Endothelial cell of umbilical vein (primary cell): ENCODE measurements around the gene GRID1. TPM values are rescaled to one million over a fixed set of nuclear protein-coding genes. Genes with fewer than 3 reads are reported as not detected.

ENCODE experiments used
- BruUV-seq: library from RNA; stranded (reverse); fragments of 400-500 nt; replicated peaks from 2 replicates; lab custom pipeline; 2021; lab: Mats Ljungman, UMichigan
- CTCF ChIA-PET: fragments of 300-600, 350-600 bp; sonication (Branson Sonifier 250); formaldehyde crosslinking; loops from one replicate; lab custom pipeline; 2021; ENCODE audit warnings: antibody characterized with exemption, inconsistent platforms; lab: Charles Lee
- POLR2A ChIA-PET: fragments of 300-600, 350-600 bp; sonication (Branson Sonifier 250); formaldehyde crosslinking; loops from one replicate; lab custom pipeline; 2021; ENCODE audit warnings: antibody characterized with exemption, inconsistent platforms; lab: Charles Lee
- DNase-seq: peaks from one replicate; pipeline ENCODE4 v3.0.0-alpha.2; 2011; ENCODE audit warnings: low read depth, low spot score
- FAIRE-seq: peaks from 2 replicates; lab custom pipeline; 2011; peaks lifted over from hg19 to GRCh38; lab: Jason Lieb, UNC
- H2AFZ ChIP-seq: 2 replicates; pipeline ENCODE4 v1.6.0; 2012; ENCODE audit warnings: low read depth, low read length, control low read depth, inconsistent platforms
- H3K27ac ChIP-seq: 2 replicates; pipeline ENCODE4 v1.5.1; 2011; ENCODE audit warnings: low read depth, mild to moderate bottlenecking, control low read depth, low read length, moderate library complexity; ENCODE audit not compliant: insufficient read depth
- H3K27me3 ChIP-seq, 2 experiments: 2 replicates each; pipeline versions ENCODE4 v1.6.0 to v1.6.1; 2011; ENCODE audit warnings: low read length in 2 of 2, mixed read lengths in 1 of 2; ENCODE audit not compliant: control insufficient read depth in 2 of 2, insufficient read depth in 2 of 2
- H3K36me3 ChIP-seq, 2 experiments: 2 replicates in 1 of 2; 3 replicates in 1 of 2; pipeline ENCODE4 v1.5.1; 2011; ENCODE audit warnings: low read length in 2 of 2, mild to moderate bottlenecking in 1 of 2, moderate library complexity in 1 of 2; ENCODE audit not compliant: control insufficient read depth in 2 of 2, insufficient read depth in 2 of 2; ENCODE audit errors: extremely low read depth in 1 of 2
- H3K4me1 ChIP-seq: 3 replicates; pipeline ENCODE4 v1.5.1; 2011; ENCODE audit warnings: mild to moderate bottlenecking, low read length; ENCODE audit not compliant: control insufficient read depth, insufficient read depth; ENCODE audit errors: extremely low read depth
- H3K4me2 ChIP-seq: 2 replicates; pipeline ENCODE4 v1.6.1; 2011; ENCODE audit warnings: low read length, control low read depth, mixed read lengths; ENCODE audit not compliant: insufficient read depth
- H3K4me3 ChIP-seq, 3 experiments: fragments of 200-600 bp in 1 of 3; sonication (generic), shearing (Covaris generic) in 1 of 3; replicated peaks in 1 of 3; 2 replicates each; pipeline ENCODE4 v1.5.1; 2011 to 2016; ENCODE audit warnings: control low read depth in 3 of 3, low read length in 3 of 3, mild to moderate bottlenecking in 2 of 3, inconsistent platforms in 1 of 3, low read depth in 1 of 3, moderate library complexity in 1 of 3; ENCODE audit not compliant: insufficient read depth in 1 of 3
- H3K79me2 ChIP-seq: 2 replicates; pipeline ENCODE4 v1.6.0; 2012; ENCODE audit warnings: low read length, inconsistent platforms; ENCODE audit not compliant: control insufficient read depth, insufficient read depth
- H3K9ac ChIP-seq: replicated peaks from 2 replicates; pipeline ENCODE3; 2011; ENCODE audit warnings: low read length, control low read depth; ENCODE audit not compliant: insufficient read depth; ENCODE audit errors: extremely low read depth
- H3K9me1 ChIP-seq: replicated peaks from 3 replicates; pipeline ENCODE4 v1.6.0; 2011; ENCODE audit warnings: mild to moderate bottlenecking, low read length; ENCODE audit not compliant: control insufficient read depth, insufficient read depth; ENCODE audit errors: extremely low read depth
- H3K9me3 ChIP-seq: replicated peaks from 2 replicates; pipeline ENCODE4 v1.5.1; 2012; ENCODE audit warnings: low read length, inconsistent platforms; ENCODE audit not compliant: control insufficient read depth, insufficient read depth
- H4K20me1 ChIP-seq: replicated peaks from 2 replicates; pipeline ENCODE3; 2011; ENCODE audit warnings: mild to moderate bottlenecking, low read length; ENCODE audit not compliant: control insufficient read depth, insufficient read depth; ENCODE audit errors: extremely low read depth
- CTCF ChIP-seq, 2 donors: IDR thresholded peaks; 1 replicate in 1 of 2; 2 replicates in 1 of 2; pipeline ENCODE4 v1.5.1; 2011; ENCODE audit warnings: low read length in 2 of 2, mild to moderate bottlenecking in 2 of 2, moderate library complexity in 2 of 2, control low read depth in 1 of 2, inconsistent platforms in 1 of 2, low read depth in 1 of 2; ENCODE audit not compliant: insufficient read depth in 1 of 2; ENCODE audit errors: extremely low read depth in 1 of 2
- EZH2 ChIP-seq: IDR thresholded peaks from 2 replicates; pipeline ENCODE4 v1.6.1; 2012; ENCODE audit warnings: borderline replicate concordance, low read depth, mild to moderate bottlenecking, moderate library complexity, low read length, inconsistent platforms; ENCODE audit not compliant: severe bottlenecking
- FOS ChIP-seq: IDR thresholded peaks from 2 replicates; pipeline ENCODE4 v1.6.1; 2011; ENCODE audit warnings: mild to moderate bottlenecking, low read length, moderate library complexity, borderline replicate concordance; ENCODE audit not compliant: insufficient read depth
- GATA2 ChIP-seq: IDR thresholded peaks from 2 replicates; pipeline ENCODE4 v1.7.0; 2011; ENCODE audit warnings: low read depth, mild to moderate bottlenecking, moderate library complexity, mixed read lengths, low read length; ENCODE audit not compliant: insufficient read length, insufficient read depth
- JUN ChIP-seq: IDR thresholded peaks from 2 replicates; pipeline ENCODE4 v1.6.1; 2011; ENCODE audit warnings: borderline replicate concordance, low read depth; ENCODE audit not compliant: insufficient read length, insufficient read depth
- MYC ChIP-seq: IDR thresholded peaks from one replicate; pipeline ENCODE4 v1.6.1; 2011; ENCODE audit warnings: mild to moderate bottlenecking, low read depth, low read length
- POLR2A ChIP-seq: IDR thresholded peaks from 2 replicates; pipeline ENCODE4 v1.6.1; 2012; ENCODE audit warnings: low read depth, mild to moderate bottlenecking, control low read depth, low read length
- POLR2AphosphoS5 ChIP-seq: IDR thresholded peaks from 2 replicates; pipeline ENCODE4 v1.6.1; 2012; ENCODE audit warnings: low read depth, mild to moderate bottlenecking, control low read depth, low read length, moderate library complexity; ENCODE audit not compliant: insufficient read depth
- dilution Hi-C: fragments of 300-500 bp; cut with MboI; formaldehyde crosslinking; loops from one replicate; pipeline ENCODE4 v1.15.0; 2019; ENCODE audit warnings: low sequenced_read_pairs; ENCODE audit not compliant: extremely low pct_ligation_motif_present
- intact Hi-C: fragments of 100-400 bp; cut with micrococcal nuclease; formaldehyde crosslinking; loops from one replicate; pipeline ENCODE4 v1.10.0; 2022
- polyA plus RNA-seq, 4 experiments: library from polyadenylated mRNA; depleted of rRNA in 3 of 4; stranded (reverse) in 3 of 4; unstranded in 1 of 4; fragments of >200 nt; gene quantifications; 2 replicates each; pipeline versions ENCODE4 v1.2.1 to v1.2.3, GENCODE V29; 2011 to 2012; ENCODE audit warnings: missing spikeins in 1 of 4
- total RNA-seq: library from RNA; stranded (reverse); gene quantifications from 2 replicates; pipeline ENCODE4 v1.2.3, GENCODE V29; 2021
- TF ChIP-seq, protein P1 (sequence below): IDR thresholded peaks from 2 replicates; pipeline ENCODE4 v1.6.1; 2011; ENCODE audit not compliant: insufficient read depth, insufficient read length

GRID1 gene
- total and polyA plus RNA-seq, 2 donors (not counting 3 experiments of a cell fraction or from before 2014, with no cell fraction given), result not detected

DNA sequence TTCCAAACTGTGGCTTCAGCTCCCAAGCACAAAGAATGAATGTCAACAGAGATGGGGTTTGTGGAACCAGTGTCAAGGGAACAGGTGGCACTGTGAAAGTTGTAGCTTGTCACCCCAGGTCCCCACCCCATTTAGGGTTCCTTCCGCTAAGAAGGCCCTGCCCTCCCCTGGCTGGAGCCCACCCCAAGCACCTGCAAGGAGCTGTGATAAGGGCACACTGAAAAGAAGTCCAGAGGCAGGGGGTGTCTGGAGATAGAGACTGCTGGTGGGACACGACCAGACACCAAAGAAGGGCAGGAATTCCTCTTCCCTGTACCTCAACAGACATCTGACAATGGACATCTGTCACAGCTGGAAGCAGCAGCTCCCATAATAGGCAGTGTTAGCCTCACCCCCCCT is 4.5 kb downstream of the GRID1 start:
- TF ChIP-seq EZH2, result no peak
- TF ChIP-seq MYC, result no peak
- TF ChIP-seq CTCF (IDR thresholded peaks at IDR 0.05; ENCODE audit: extremely low read depth in 1 of 2, insufficient read depth in 1 of 2, low read depth in 1 of 2, low read length in 2 of 2), result no peak
- TF ChIP-seq GATA2, result no peak
- TF ChIP-seq, protein P1, sequence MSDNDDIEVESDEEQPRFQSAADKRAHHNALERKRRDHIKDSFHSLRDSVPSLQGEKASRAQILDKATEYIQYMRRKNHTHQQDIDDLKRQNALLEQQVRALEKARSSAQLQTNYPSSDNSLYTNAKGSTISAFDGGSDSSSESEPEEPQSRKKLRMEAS, result no peak
- TF ChIP-seq POLR2AphosphoS5, result no peak
- no peak for TF ChIP-seq JUN
- no peak for TF ChIP-seq POLR2A
- no peak for TF ChIP-seq FOS
- Histone ChIP-seq H3K9me1 (no peaks in the 10 kb centered on the region), H3K27ac (no peak overlapping the region), H2AFZ (no peak overlapping the region), H3K4me3 (no peak overlapping the region), H3K27me3 (peaks cover 43 to 48% of the 10 kb centered on the region in 2 experiments), H4K20me1 (no peaks in the 10 kb centered on the region), H3K9ac (no peak overlapping the region), H3K36me3 (no peaks in the 10 kb centered on the region), H3K4me2 (no peak overlapping the region), H3K4me1 (no peaks in the 10 kb centered on the region), H3K9me3 (no peaks in the 10 kb centered on the region), H3K79me2 (no peaks in the 10 kb centered on the region)
- FAIRE-seq (no peak), DNase-seq (no peak)
- BruUV-seq, result no TSS peak
- dilution Hi-C loops, result no loop called here
- intact Hi-C loops, result no loop called here
- CTCF ChIA-PET, result interaction anchor here (1.4 to 2.6 kb wide), 4 partner anchors 13 to 1822 kb away, joined by 3 to 9 read pairs (median 6); no protein-coding TSS in a partner anchor
- POLR2A ChIA-PET, result no interaction called here
